Measurements from ENCODE around the gene LRRC14B.
"Not testable (repeated sequence)": the region's sequence is repeated elsewhere in the genome, so short reads cannot be mapped to it uniquely, and the experiment has no call there.

The LRRC14B gene

GRCh38 chr5:234450-234849, 43.2 kb downstream of the LRRC14B start:
- Histone ChIP-seq H3F3A (ENCODE audit: control insufficient read depth, insufficient read depth) (no peaks in the 10 kb centered on the region), H3K27ac (ENCODE audit: low read depth, low read length) (no peak overlapping the region), H3K4me3 (ENCODE audit: low read length) (no peak overlapping the region), H3K27me3 (ENCODE audit: control insufficient read depth, low read length) (no peaks in the 10 kb centered on the region), H3K79me2 (ENCODE audit: control insufficient read depth, low read length) (no peaks in the 10 kb centered on the region; the same call in 1 of the 2 replicates), H3K4me2 (ENCODE audit: low read length) (no peak overlapping the region), H3K36me3 (ENCODE audit: control insufficient read depth, low read length) (peaks cover 74% of the 10 kb centered on the region), H3K9me3 (ENCODE audit: control insufficient read depth, insufficient read depth, low read length) (no peaks in the 10 kb centered on the region), H3K4me1 (ENCODE audit: control insufficient read depth, low read length) (no peaks in the 10 kb centered on the region), H3K9me2 (replicated peaks; ENCODE audit: control insufficient read depth, low read length) (no peaks in the 10 kb centered on the region), H4K20me1 (ENCODE audit: control insufficient read depth, insufficient read depth, low read depth, low read length) (peaks cover 3% of the 10 kb centered on the region; the same call in 1 of the 2 replicates)
- TF ChIP-seq EZH2phosphoT487 (IDR thresholded peaks at IDR 0.05; ENCODE audit: borderline replicate concordance, low read length) (no peak), CTCF (IDR thresholded peaks at IDR 0.05; ENCODE audit: low read depth, low read length, poor library complexity, severe bottlenecking) (no peak)

GRCh38 chr5:235527-235926, 44.2 kb downstream of the LRRC14B start:
- H3K9me3 ChIP-seq (ENCODE audit: control insufficient read depth, insufficient read depth, low read length); H3K4me3 ChIP-seq (ENCODE audit: low read length); H3K79me2 ChIP-seq (ENCODE audit: control insufficient read depth, low read length); H4K20me1 ChIP-seq (ENCODE audit: control insufficient read depth, insufficient read depth, low read depth, low read length); H3K27me3 ChIP-seq (ENCODE audit: control insufficient read depth, low read length); H3K27ac ChIP-seq (ENCODE audit: low read depth, low read length); H3F3A ChIP-seq (ENCODE audit: control insufficient read depth, insufficient read depth); H3K4me1 ChIP-seq (ENCODE audit: control insufficient read depth, low read length); H3K9me2 ChIP-seq (replicated peaks; ENCODE audit: control insufficient read depth, low read length); H3K4me2 ChIP-seq (ENCODE audit: low read length): not testable (repeated sequence)
- peaks cover 71% of the 10 kb centered on the region for H3K36me3 ChIP-seq (ENCODE audit: control insufficient read depth, low read length)

- H3F3A ChIP-seq (ENCODE audit: control insufficient read depth, insufficient read depth); H4K20me1 ChIP-seq (ENCODE audit: control insufficient read depth, insufficient read depth, low read depth, low read length); H3K27me3 ChIP-seq (ENCODE audit: control insufficient read depth, low read length); H3K4me2 ChIP-seq (ENCODE audit: low read length); H3K27ac ChIP-seq (ENCODE audit: low read depth, low read length); H3K9me2 ChIP-seq (replicated peaks; ENCODE audit: control insufficient read depth, low read length); H3K4me3 ChIP-seq (ENCODE audit: low read length); H3K79me2 ChIP-seq (ENCODE audit: control insufficient read depth, low read length); H3K9me3 ChIP-seq (ENCODE audit: control insufficient read depth, insufficient read depth, low read length); H3K4me1 ChIP-seq (ENCODE audit: control insufficient read depth, low read length): not testable (repeated sequence)
- H3K36me3 ChIP-seq (ENCODE audit: control insufficient read depth, low read length), result peaks cover 72% of the 10 kb centered on the region
These were observed 46.6 kb downstream of the LRRC14B start for GRCh38 chr5:237931-238330.

GRCh38 chr5:240550-240949, 49.3 kb downstream of the LRRC14B start:
- not testable (repeated sequence) for H3K27ac ChIP-seq (ENCODE audit: low read depth, low read length); H4K20me1 ChIP-seq (ENCODE audit: control insufficient read depth, insufficient read depth, low read depth, low read length); H3K9me3 ChIP-seq (ENCODE audit: control insufficient read depth, insufficient read depth, low read length); H3K79me2 ChIP-seq (ENCODE audit: control insufficient read depth, low read length); H3K4me2 ChIP-seq (ENCODE audit: low read length); H3K9me2 ChIP-seq (replicated peaks; ENCODE audit: control insufficient read depth, low read length); H3K4me1 ChIP-seq (ENCODE audit: control insufficient read depth, low read length); H3K4me3 ChIP-seq (ENCODE audit: low read length); H3F3A ChIP-seq (ENCODE audit: control insufficient read depth, insufficient read depth); H3K27me3 ChIP-seq (ENCODE audit: control insufficient read depth, low read length)
- H3K36me3 ChIP-seq (ENCODE audit: control insufficient read depth, low read length), result peaks cover 60% of the 10 kb centered on the region

- H3K9me3 ChIP-seq (ENCODE audit: control insufficient read depth, insufficient read depth, low read length); H3K27me3 ChIP-seq (ENCODE audit: control insufficient read depth, low read length); H3K4me2 ChIP-seq (ENCODE audit: low read length); H3K9me2 ChIP-seq (replicated peaks; ENCODE audit: control insufficient read depth, low read length); H3K4me3 ChIP-seq (ENCODE audit: low read length); H3K4me1 ChIP-seq (ENCODE audit: control insufficient read depth, low read length); H4K20me1 ChIP-seq (ENCODE audit: control insufficient read depth, insufficient read depth, low read depth, low read length); H3F3A ChIP-seq (ENCODE audit: control insufficient read depth, insufficient read depth); H3K27ac ChIP-seq (ENCODE audit: low read depth, low read length); H3K79me2 ChIP-seq (ENCODE audit: control insufficient read depth, low read length): not testable (repeated sequence)
- peaks cover 62% of the 10 kb centered on the region for H3K36me3 ChIP-seq (ENCODE audit: control insufficient read depth, low read length)
These were observed 49.9 kb downstream of the LRRC14B start for GRCh38 chr5:241045-241669.

GRCh38 chr5:243683-244367, 52.5 kb downstream of the LRRC14B start:
- not testable (repeated sequence) for H3K4me2 ChIP-seq (ENCODE audit: low read length); H3K27me3 ChIP-seq (ENCODE audit: control insufficient read depth, low read length); H3F3A ChIP-seq (ENCODE audit: control insufficient read depth, insufficient read depth); H4K20me1 ChIP-seq (ENCODE audit: control insufficient read depth, insufficient read depth, low read depth, low read length); H3K27ac ChIP-seq (ENCODE audit: low read depth, low read length); H3K9me2 ChIP-seq (replicated peaks; ENCODE audit: control insufficient read depth, low read length); H3K79me2 ChIP-seq (ENCODE audit: control insufficient read depth, low read length); H3K4me3 ChIP-seq (ENCODE audit: low read length); H3K9me3 ChIP-seq (ENCODE audit: control insufficient read depth, insufficient read depth, low read length); H3K4me1 ChIP-seq (ENCODE audit: control insufficient read depth, low read length)
- H3K36me3 ChIP-seq (ENCODE audit: control insufficient read depth, low read length), result peaks cover 69% of the 10 kb centered on the region

- not testable (repeated sequence) for H3K4me3 ChIP-seq (ENCODE audit: low read length); H3K27me3 ChIP-seq (ENCODE audit: control insufficient read depth, low read length); H3K27ac ChIP-seq (ENCODE audit: low read depth, low read length); H4K20me1 ChIP-seq (ENCODE audit: control insufficient read depth, insufficient read depth, low read depth, low read length); H3K79me2 ChIP-seq (ENCODE audit: control insufficient read depth, low read length); H3K4me2 ChIP-seq (ENCODE audit: low read length); H3K4me1 ChIP-seq (ENCODE audit: control insufficient read depth, low read length); H3F3A ChIP-seq (ENCODE audit: control insufficient read depth, insufficient read depth); H3K9me2 ChIP-seq (replicated peaks; ENCODE audit: control insufficient read depth, low read length); H3K9me3 ChIP-seq (ENCODE audit: control insufficient read depth, insufficient read depth, low read length)
- H3K36me3 ChIP-seq (ENCODE audit: control insufficient read depth, low read length), result peaks cover 72% of the 10 kb centered on the region
These were observed 54.4 kb downstream of the LRRC14B start for GRCh38 chr5:245717-246116.

All from DOHH2 (cell line).